Stimulated activated CD4-positive, alpha-beta T cell treated with anti-CD3 and anti-CD28 coated beads, TNF-alpha, amount 100 ng/mL, for 48 hours (primary cell): Measurements from ENCODE around the gene ZNF654.
A peak's percentile ranks its signal among the peaks of the same experiment; 100 is the strongest.
"Not testable (repeated sequence)": the region's sequence is repeated elsewhere in the genome, so short reads cannot be mapped to it uniquely, and the experiment has no call there.

Experiments
- DNase-seq, 3 donors: peaks; one replicate each; pipeline ENCODE4 v3.0.0-alpha.2; 2020; ENCODE audit warnings: low read depth in 3 of 3

Gene ZNF654

GRCh38 chr3:88061746-88062145 is 2.7 kb downstream of the ZNF654 start:
- DNase-seq = no peak

GRCh38 chr3:88075072-88075471 is 16.0 kb downstream of the ZNF654 start:
- DNase-seq = no peak

- DNase-seq = no peak
Observed at GRCh38 chr3:88075497-88075896, 16.4 kb downstream of the ZNF654 start.

GRCh38 chr3:88076712-88077111 is 17.7 kb downstream of the ZNF654 start:
- no peak for DNase-seq

GRCh38 chr3:88078932-88079331 is 19.9 kb downstream of the ZNF654 start:
- no peak for DNase-seq

- DNase-seq = no peak
Observed at GRCh38 chr3:88082854-88083253, 23.8 kb downstream of the ZNF654 start.

- DNase-seq = no peak
Observed at GRCh38 chr3:88084097-88084501, 25.0 kb downstream of the ZNF654 start.

- DNase-seq = no peak
Observed at GRCh38 chr3:88090681-88091080, 31.6 kb downstream of the ZNF654 start.

- no peak for DNase-seq
Observed at GRCh38 chr3:88092270-88092669, 33.2 kb downstream of the ZNF654 start.

- no peak for DNase-seq
Observed at GRCh38 chr3:88093266-88093665, 34.2 kb downstream of the ZNF654 start.

- DNase-seq = no peak
Observed at GRCh38 chr3:88101142-88101541, 42.1 kb downstream of the ZNF654 start.

- no peak for DNase-seq
Observed at GRCh38 chr3:88105325-88105724, 46.3 kb downstream of the ZNF654 start.

- no peak for DNase-seq
Observed at GRCh38 chr3:88112289-88112688, 53.2 kb downstream of the ZNF654 start.

- DNase-seq = peak in 2 of 3 donors; percentile 20 to 40
Observed at GRCh38 chr3:88113311-88114162, 54.5 kb downstream of the ZNF654 start.

GRCh38 chr3:88114878-88115549 is 56.0 kb downstream of the ZNF654 start:
- DNase-seq = no peak

GRCh38 chr3:88117683-88118082 is 58.6 kb downstream of the ZNF654 start:
- no peak for DNase-seq

- DNase-seq = not testable (repeated sequence)
Observed at GRCh38 chr3:88118603-88119002, 59.5 kb downstream of the ZNF654 start.

- DNase-seq = no peak
Observed at GRCh38 chr3:88123526-88123925, 64.5 kb downstream of the ZNF654 start.

- no peak for DNase-seq
Observed at GRCh38 chr3:88131695-88132094, 72.6 kb downstream of the ZNF654 start.

- no peak for DNase-seq
Observed at GRCh38 chr3:88132894-88133293, 73.8 kb downstream of the ZNF654 start.

GRCh38 chr3:88133711-88134263 is 74.7 kb downstream of the ZNF654 start:
- no peak for DNase-seq

GRCh38 chr3:88137836-88138235 is 78.8 kb downstream of the ZNF654 start:
- no peak for DNase-seq
